Keratinocyte (primary cell): ENCODE results near the gene SPATA13.

Experiments
- CTCF ChIP-seq, 3 experiments: IDR thresholded peaks in 1 of 3; conservative IDR thresholded peaks in 1 of 3; optimal IDR thresholded peaks in 1 of 3; 2 replicates in 2 of 3; 3 replicates in 1 of 3; pipeline versions ENCODE3 to v1.5.1; 2011; ENCODE audit warnings: low read length in 3 of 3, mild to moderate bottlenecking in 3 of 3, moderate library complexity in 2 of 3, control low read depth in 1 of 3, inconsistent platforms in 1 of 3; ENCODE audit not compliant: insufficient read depth in 2 of 3; ENCODE audit errors: extremely low read depth in 1 of 3
- EZH2 ChIP-seq: IDR thresholded peaks from one replicate; pipeline ENCODE4 v1.6.1; 2012; ENCODE audit warnings: inconsistent platforms, mild to moderate bottlenecking, low read length, moderate library complexity

- TF ChIP-seq CTCF (optimal IDR thresholded peaks at IDR 0.05 in 1 of 3, IDR thresholded peaks at IDR 0.05 in 1 of 3, conservative IDR thresholded peaks at IDR 0.05 in 1 of 3; ENCODE audit: extremely low read depth in 1 of 3, insufficient read depth in 2 of 3, low read length in 3 of 3), result no peak
- no peak for TF ChIP-seq EZH2
These were observed 119.0 kb downstream of the SPATA13 start for GRCh38 chr13:24279327-24280110.
